DMS53 (cell line): ENCODE results near the gene B4GALT6.
"Not testable (repeated sequence)": the region's sequence is repeated elsewhere in the genome, so short reads cannot be mapped to it uniquely, and the experiment has no call there.

Experiments
- DNase-seq: peaks from one replicate; lab custom pipeline; 2025; lab: John Stamatoyannopoulos, UW

Gene B4GALT6, protein sequence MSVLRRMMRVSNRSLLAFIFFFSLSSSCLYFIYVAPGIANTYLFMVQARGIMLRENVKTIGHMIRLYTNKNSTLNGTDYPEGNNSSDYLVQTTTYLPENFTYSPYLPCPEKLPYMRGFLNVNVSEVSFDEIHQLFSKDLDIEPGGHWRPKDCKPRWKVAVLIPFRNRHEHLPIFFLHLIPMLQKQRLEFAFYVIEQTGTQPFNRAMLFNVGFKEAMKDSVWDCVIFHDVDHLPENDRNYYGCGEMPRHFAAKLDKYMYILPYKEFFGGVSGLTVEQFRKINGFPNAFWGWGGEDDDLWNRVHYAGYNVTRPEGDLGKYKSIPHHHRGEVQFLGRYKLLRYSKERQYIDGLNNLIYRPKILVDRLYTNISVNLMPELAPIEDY

GRCh38 chr18:31684279-31685096, at the start of gene B4GALT6:
Gene B4GALT6, minus strand, starts transcription at chr18:31684581. Its CDS starts 155 bp downstream, at chr18:31684426.
- DNase-seq: peak; percentile 62

GRCh38 chr18:31731628-31732027, 47.2 kb upstream of the B4GALT6 start:
- DNase-seq: no peak

DNA sequence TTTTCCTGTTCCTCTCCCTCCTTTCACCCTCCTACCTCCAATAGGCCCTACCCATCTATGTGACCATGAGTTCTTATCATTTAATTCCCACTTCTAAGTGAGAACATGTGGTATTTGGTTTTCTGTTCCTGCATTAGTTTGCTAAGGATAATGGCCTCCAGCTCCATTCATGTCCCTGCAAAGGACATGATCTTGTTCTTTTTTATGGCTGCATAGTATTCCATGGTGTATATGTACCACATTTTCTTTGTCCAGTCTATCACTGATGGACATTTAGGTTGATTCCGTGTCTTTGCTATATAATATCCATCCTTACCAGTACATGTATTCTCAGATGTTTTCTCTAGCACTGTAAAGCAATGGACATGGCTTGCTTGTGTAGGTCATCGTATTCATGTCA, 44.8 kb upstream of the B4GALT6 start:
- not testable (repeated sequence) for DNase-seq

DNA sequence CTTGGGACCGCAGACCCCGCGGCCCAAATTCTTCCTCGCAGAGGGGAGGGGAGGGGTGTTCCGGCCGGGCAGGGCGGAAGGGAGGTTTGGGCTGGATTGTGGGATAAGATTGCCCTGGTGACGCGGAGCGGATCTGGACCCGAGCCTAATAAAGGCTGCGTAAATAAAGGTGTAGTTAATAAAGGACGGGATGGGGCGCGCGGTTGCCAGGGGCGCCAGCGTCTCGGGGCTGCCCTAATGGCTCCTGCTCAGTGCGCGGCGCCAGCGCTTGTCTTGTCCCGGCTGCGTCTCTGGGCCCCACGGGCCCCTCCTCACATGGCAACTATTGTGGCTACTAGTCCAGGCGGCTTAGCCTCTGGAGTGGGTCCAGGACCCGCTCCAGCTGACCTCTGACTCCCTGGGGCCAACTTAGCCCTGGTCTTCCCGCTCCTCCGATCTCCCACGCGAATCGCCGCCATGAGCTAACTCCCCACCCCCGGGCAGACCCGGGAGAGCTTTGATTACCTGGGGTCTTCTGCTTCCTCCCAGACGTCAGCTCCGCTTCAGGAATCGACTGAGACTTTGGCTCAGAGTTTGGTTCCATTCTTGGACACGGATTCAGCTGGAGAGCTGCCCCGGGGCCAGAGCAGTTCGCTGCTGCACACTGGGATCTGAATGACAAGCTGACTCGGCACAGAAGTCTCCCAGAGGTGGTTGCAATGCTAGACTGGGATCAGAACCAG, 39.8 kb upstream of the B4GALT6 start:
- DNase-seq: peak; percentile 4

DNA sequence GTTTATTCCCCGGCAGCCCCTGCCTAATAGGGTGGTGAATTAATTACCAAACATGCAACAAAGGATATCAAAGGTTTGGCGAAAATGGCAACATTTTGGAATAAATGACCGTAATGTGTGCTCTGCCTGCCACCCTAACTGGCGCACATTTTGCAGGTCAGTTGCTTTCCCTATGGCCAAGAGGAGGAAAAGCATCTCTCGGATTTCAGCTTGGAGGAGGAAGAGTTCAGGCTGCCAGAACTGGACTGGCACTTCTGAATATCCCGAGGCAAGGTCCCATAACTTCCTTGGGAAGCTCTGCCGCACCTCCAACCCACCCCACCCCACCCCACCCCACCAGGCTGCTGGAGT, 39.2 kb upstream of the B4GALT6 start:
- no peak for DNase-seq

DNA sequence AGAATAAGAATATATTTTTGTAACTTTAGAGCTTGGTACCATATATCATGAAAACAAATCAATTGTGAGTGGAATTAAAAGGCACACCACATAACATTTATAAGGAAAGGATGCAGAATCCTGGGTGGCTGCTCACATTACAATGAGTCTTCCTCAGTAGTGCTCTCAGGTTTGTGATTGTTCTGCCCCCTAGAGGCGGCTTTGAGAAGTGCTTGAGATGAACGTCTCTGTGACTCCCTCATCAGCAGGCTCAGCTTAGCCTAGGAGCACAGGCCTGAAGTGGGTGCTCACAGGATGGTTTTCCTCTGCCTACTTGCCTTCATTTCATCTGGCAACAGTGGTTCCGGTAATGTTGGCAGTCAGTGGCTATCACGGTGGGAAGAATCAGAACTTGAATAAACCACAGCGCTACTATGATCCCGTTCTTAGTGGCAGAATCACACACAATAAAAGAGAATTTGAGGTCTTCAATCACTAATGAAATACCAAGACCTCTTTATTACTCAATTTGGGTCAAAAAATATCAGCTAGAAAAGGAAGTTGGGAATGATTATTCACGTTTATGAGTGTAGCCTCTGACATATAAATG, 38.1 kb upstream of the B4GALT6 start:
- peak; percentile 84 for DNase-seq

DNA sequence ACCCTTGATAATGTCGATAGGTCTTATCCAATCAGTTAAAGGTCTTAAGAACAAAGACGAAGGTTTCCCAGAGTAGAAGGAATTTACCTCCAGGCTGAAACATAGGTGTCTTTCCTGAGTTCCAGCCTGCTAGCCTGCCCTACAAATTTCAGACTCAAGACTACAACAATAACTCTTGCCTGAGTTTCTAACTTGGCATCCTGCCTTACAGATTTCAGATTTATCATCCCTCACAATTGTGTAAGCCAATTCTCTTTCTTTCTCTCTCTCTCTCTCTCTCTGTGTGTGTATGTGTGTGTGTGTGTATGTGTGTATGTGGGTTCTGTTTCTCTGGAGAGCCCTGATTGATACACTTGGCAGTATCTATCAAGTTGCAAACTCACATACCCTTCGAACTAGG, 37.2 kb upstream of the B4GALT6 start:
- no peak for DNase-seq

GRCh38 chr18:31720867-31721266, 36.5 kb upstream of the B4GALT6 start:
- no peak for DNase-seq

DNA sequence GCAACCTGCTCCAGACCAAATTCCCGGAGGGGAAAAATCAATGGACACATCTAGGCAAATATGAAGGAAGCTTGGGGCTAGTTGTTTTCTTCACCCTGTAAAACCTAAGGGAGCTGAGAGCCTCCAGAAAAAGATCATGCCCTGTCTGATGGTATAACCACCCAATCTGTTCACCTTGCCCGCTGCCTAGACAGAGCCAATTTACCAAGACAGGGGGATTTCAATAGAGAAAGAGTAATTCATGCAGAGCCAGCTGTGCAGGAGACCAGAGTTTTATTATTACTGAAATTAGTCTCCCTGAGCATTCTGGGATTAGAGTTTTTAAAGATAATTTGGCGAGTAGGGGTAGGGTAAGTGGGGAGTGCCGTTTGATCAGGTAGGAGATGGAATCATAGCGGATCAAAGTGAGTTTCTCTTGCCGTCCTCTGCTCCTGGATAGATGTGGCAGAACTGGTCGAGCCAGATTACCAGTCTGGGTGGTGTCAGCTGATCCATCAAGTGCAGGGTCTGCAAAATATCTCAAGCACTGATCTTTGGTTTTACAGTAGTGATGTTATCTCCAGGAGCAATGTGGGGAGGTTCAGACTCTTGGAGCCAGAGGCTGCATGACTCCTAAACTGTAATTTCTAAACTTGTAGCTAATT, 35.1 kb upstream of the B4GALT6 start:
- no peak for DNase-seq

DNA sequence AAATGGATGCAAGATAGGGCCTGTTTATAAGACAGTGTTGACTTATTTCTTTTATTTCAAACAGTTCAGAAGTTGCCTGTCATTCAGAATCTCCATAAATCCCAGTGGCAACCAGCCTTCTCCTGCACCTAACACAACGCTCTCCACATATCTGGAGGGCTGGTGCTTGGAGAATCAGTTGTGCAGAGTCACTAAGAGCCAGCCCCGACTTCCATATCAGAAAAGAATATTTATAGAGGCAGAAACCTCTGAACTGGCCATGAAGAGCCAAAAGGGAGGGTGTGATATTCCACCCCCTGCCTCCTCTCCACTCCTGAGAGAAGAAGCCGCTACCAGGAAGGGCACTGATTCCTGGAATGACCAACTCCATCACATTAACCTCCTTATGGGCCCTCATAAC, 34.0 kb upstream of the B4GALT6 start:
- no peak for DNase-seq

DNA sequence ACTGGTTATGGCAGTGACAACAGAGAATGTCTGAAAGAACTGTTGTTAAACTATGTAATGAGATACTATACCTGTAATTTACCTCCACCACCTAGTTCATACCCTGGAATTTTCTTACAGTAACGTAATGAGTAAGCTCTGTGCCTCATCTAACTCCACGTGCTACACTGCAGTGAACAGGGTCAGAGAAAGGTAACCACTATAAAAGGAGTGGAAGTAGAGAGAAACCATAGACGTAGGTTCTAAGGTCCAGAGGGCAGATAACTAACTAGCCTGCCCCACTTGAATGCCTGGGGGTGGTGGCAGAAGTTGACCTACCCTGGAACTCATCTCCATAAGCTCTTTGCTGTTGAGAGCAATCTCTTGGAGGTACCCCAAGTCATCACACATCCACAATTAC, 32.0 kb upstream of the B4GALT6 start:
- DNase-seq: no peak

DNA sequence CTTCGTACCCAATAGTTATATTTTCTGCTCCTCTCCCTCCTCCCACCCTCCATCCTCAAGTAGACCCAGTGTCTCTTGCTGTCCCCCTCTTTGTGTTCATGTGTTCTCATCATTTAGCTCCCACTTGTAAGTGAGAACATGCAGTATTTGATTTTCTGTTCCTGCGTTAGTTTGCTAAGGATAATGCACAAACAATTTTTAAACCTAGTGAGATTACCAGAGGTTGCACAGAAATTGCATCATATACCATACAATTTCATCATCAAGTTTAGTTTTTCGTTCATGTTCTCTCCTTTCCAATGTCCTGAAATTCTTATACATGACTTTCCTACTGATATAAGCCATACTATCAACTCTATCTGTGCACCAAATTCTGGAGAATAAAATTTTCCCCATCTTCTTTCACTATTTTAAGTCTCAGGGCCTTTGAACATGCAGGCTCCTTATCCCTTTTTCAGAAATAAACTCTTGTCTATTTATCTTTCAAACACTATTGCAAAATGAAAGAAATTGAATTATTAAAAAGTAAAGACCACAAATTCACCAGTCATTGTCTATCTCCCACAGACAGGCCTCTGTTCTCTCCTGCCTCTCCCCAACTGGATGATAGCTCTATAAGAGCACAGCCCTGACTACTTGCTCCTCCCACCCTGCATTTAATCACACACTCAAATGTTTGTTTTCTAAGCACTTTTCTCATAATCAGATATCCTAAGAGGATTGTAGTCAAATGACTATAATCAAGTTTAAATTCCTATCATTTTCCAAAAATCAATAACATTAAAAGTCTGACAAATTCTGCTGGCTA, 27.2 kb upstream of the B4GALT6 start:
- no peak for DNase-seq

DNA sequence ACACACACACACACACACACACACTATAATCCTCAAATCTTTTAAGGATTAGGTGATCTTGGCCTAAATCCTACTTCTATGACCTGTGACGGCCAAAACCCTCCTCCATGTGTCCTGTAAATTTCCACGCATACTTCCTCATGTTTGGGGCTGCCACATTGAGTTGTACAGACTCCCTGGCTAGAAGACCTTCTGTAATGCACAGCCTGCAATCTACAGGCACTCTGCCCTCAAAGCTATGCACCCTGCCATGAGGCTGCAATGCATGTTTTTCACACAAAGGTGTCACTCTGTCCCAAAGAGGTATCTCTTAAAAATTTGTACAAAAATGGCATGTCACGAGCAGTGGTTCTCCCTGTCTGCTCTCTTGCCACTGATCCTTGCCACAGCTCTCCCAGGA, 26.4 kb upstream of the B4GALT6 start:
- DNase-seq: peak; percentile 20

GRCh38 chr18:31707815-31708214, 23.4 kb upstream of the B4GALT6 start:
- DNase-seq: no peak

DNA sequence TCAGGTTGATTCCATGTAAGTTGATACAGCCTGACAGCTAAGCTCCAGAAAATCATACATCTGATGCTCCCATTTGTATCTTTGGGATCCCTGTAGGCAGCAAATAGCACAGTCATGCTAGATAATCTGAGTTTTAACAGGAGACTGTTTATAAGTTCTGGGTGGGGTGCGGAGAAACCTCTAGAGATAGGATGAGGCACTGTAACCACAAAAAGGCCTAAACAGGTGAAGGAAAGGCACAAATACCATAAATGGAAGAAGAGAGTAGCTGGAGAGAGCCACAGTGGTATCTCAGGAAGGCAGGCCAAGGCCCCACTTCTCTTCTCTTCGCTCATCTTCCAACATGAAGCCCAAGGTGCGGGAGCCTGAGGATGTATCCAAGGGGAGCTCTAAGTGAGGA, 18.1 kb upstream of the B4GALT6 start:
- no peak for DNase-seq

- no peak for DNase-seq
Observed at GRCh38 chr18:31701744-31702143, 17.4 kb upstream of the B4GALT6 start.

DNA sequence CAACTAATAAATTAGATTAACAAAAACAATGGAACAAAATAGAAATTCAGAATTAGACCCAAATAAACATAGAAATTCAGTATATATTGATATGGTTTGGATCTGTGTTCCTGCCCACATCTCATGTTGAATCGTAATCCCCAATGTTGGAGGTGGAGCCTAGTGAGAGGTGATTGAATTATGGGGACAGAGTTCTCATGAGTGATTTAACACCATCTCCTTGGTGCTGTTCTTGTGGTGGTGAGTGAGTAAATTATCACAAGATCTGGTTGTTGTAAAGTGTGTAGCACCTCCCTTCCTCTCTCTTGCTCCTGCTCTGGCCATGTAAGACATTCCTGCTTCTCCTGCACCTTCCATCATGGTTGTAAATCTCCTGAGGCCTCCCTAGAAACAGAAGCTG, 16.6 kb upstream of the B4GALT6 start:
- no peak for DNase-seq

GRCh38 chr18:31697351-31698298, 13.2 kb upstream of the B4GALT6 start:
- DNase-seq: no peak

- no peak for DNase-seq
Observed at GRCh38 chr18:31695989-31696388, 11.6 kb upstream of the B4GALT6 start.

GRCh38 chr18:31694297-31694696, 9.9 kb upstream of the B4GALT6 start:
- DNase-seq: no peak
